GM10847 (cell line): Measurements from ENCODE around the gene COPB1.
A peak's percentile ranks its signal among the peaks of the same experiment; 100 is the strongest.

ENCODE experiments used
- POLR2A ChIP-seq: IDR thresholded peaks from 2 replicates; pipeline ENCODE4 v1.6.1; 2011; ENCODE audit not compliant: insufficient read length; ENCODE audit errors: extremely low read depth

Gene COPB1

DNA sequence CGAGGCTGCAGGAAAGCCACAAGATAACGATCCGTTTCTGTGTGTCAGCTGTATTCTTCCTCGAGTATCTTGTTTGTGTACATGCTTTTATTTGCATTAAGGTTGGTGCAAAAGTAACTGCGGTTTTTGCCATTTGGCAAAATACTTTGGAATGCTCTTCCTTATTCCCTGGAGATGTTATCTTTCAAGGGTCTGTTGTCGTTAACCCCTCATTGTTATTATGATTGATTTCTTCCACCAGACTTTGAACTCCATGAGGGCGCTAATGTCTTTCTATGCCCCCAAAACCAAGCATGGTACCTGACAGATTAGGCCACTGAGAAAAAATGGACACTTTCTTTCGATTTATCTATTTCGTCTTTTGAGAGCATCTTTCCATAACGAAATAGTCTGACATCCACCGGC, 21.1 kb upstream of the COPB1 start:
- no peak for TF ChIP-seq POLR2A

DNA sequence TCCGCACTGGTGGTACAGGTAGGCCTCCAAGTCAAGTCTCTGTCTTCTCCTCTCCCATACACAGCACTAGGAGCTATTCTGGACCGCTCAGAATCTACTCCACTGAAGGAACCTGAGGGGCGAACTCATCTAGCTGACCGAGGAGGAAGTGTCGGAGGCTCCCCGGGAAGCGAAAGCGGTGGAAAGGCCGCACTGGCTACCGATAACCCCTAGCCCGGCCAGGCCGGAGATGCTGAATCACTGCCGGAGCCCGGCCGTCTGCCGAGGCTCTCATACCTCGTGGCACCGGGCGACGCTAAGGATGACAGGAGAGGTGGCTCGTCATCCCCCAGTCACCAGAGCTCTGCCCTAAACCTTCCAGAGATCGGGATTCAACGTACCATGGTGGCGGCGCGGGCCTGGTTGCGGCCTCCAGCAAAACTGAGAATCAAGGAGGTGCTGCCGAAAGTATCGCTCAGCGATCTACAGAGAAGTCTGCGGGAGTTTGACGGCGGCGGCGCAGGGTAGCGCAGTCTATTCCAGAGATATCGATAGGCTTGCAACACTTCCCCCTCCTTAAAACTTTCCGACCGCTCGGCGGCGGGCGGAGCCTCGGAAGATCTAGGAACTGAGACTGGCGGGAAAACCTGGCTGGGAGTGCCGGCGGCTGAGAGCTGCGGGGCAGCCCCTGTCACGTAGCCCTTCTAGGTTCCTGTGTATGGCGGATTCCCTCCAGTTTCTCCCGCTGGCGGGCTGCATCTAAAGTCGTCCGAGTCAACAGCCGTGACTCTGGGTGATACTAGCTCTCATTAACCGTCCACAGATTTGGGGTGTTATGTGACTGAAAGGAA, 20.5 kb upstream of the COPB1 start, which contains the start of gene PSMA1:
PSMA1 (minus strand) TSS at position 470 of the 830 bp plus-strand sequence; CDS start at position 383, 87 bp downstream.
- TF ChIP-seq POLR2A: peak; percentile 64

DNA sequence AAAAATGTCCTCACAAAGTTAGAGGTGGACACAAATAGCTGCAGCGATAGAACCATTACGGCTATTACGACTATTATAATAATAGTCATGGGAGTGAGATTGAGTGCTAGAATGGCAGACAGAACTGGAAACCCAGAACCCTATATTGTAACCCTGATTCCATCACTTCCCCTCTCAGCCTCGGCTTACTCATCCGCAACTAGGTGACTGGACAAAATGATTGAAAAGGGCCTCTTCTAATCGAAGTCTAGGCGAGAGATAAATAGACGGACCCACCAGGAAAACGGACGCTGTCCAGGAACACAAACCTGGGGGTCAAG, 19.9 kb upstream of the COPB1 start:
- no peak for TF ChIP-seq POLR2A

DNA sequence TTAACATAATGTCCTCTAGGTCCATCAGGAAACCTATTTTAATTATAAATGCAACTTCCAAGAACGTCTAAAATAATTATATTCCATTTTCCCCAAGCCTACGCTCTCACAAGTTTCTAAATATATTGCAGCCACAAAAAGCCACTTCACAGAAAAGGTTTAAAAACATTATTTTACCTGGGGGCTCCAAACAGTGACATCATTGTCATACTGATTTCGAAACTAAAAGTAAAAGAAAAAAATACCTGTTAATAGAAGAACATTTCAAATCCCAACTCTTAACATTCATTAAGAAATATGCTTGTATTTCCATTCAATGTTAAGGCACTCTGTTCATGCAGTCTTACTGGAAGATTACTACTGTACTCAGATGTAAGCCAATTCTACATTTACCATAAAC, 19.2 kb upstream of the COPB1 start:
- TF ChIP-seq POLR2A: no peak

DNA sequence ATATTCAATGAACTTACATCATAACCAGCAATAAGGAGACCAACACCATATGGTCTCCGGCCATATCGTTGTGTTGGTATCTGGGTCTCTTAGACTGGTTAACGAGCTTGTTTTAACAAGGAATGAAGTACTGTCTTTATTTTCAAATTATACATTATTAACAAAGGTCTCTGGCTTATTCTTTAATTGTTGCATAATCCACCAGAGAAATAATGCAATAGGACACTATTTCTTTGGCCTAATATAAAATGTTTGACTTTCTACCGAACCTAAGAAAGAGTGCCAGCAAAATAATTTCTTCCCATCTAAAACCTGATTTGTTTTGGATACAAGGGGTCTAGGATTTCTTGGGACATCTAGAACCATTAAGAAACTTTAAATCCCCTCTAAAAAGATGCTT, 14.2 kb upstream of the COPB1 start:
- no peak for TF ChIP-seq POLR2A

DNA sequence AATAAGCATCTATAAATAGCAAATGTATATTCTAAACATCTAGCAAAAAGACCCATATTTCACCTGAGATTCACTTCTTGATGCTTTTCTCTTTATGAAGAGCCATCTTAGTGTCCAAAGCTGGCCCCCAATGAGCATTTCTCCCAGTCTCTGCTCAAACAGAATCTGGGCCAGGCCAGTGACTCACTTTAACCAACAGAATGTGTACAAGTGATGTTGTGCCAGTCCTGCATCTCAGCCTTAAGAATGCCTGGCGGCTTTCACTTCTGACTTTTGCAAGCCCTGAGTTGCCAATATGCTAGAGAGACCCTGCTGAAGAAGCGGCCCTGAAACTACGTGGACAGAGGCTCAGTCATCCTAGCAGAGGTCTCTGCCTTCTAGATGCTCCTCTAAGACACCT, 6.9 kb upstream of the COPB1 start:
- TF ChIP-seq POLR2A: no peak

DNA sequence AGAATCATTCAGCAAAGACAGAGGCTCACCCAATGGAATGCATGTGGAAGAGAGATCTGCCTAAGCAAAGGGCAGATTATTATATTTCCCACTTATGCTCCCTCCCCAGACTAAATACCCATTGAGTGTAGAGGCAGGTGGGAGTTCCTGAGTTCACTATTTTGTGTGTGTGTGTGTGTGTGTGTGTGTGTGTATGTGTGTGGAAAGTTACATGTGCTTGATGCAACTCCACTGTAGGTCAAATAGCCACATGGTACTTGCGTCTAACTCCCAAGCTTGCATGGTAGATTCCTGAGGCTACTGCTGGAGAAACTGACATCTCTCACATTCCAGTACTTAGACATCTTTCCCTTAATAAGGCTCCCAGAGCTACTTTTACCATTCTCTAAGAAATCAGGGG, 3.4 kb upstream of the COPB1 start:
- TF ChIP-seq POLR2A: no peak

DNA sequence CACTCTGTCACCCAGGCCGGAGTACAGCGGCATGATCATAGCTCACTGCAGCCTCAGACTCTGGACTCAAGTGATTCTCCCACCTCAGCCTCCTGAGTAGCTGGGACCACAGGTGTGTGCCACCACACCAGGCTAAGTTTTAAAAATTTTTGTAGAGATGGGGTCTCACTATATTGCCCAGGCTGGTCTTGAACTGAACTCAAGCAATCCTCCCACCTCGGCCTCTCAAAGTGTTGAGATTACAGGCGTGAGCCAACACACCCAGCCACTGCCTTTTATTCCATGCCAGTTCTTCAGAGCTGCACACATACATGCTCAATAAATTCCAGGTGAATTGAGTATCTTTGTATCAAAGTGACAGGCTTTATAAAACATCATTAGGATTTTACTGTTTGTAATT, 2.4 kb upstream of the COPB1 start:
- TF ChIP-seq POLR2A: no peak

DNA sequence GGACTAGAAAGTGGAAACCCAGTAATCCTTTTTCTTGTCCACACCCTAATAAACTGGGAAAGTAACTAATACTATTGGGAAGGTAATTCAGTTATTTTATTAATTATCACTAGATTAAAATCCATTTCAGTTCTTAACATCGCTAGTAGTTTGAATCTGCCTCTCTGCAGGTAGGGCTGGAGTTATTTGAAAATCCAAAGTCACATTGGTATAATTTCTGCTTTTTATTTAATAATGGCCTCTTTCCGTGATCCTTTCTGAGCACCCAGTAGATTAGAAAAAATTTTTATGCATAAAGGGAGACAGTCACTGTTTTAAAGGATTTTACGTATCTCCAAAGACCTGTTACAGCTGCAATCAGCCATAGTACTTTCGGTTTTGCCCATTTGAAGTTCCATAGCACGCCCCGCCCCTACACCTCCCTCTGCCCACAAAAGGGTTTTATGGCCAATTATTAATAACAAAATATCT, 605 bp upstream of the COPB1 start:
- no peak for TF ChIP-seq POLR2A

DNA sequence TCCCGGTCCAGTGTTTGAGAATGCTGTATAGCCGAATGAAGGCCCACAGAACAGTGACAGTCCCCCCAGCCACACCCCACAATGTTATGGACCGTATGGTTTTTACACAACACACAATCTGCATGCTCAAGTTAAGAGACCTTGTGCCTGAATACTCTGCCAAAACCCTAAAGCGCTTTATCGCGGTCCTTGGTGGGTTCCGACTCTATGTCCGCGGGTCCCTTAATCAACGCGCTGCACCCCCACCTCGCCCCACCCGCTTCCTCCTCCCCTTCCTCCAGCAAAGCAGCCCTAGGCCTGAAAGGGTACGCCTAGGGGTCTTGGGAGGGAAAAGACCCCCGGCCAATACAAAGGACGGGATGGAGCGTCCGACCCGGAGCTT, 442 bp downstream of the COPB1 start:
- no peak for TF ChIP-seq POLR2A

DNA sequence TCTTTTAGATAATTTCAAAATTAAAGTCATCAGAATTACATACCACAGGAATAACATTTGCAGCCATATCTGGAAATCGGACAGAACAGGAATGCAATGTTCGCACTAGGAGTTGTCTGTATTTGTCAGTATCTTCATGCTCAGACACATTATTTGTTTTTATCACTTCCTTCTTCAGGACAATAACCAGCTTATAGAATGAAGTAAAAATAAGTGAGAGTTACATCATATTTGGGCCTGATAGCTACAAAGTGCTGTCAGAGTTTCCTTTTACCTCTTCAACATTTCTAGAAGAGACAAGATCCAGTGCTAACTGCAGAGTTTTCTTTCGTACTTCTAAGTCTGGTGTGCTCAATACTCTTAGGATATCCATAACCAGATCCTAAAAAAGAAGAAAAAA, 18.9 kb downstream of the COPB1 start:
- no peak for TF ChIP-seq POLR2A

DNA sequence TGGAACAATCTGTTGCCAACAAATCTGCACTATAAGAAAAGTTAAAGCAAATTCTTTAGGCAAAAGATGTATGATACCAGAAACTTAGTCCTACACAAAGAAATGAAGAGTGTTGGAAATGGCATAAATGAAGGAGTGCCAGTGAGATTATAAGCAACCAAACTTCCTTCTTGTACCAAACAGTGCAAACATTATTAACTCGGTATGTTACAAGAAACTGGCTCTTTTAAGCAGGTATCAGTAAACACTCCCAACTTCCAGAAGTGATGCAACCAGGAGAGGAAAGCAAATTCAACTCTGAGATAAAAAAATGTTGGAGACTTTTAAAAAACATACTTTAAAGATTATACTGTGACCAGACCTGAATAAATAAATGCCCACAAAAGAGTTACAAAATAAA, 28.5 kb downstream of the COPB1 start:
- no peak for TF ChIP-seq POLR2A

DNA sequence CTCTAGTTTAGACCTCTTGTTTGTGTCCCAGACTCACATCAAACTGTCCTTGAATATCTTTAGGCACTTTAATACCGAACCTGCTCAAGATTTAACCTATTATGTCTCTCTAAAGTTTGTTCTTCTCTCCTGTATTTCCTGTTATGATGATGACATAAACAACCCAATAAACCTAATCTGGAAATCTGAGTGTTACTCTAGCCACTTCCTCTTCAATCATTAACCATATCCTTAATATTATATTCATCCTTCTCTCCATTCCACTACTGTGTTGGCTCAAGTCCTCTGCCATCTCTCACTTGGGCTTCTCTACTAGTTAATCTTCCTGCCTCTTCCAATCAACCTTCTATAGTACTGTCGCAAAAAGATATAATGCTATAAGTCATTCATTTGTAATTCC, 36.0 kb downstream of the COPB1 start:
- TF ChIP-seq POLR2A: no peak

DNA sequence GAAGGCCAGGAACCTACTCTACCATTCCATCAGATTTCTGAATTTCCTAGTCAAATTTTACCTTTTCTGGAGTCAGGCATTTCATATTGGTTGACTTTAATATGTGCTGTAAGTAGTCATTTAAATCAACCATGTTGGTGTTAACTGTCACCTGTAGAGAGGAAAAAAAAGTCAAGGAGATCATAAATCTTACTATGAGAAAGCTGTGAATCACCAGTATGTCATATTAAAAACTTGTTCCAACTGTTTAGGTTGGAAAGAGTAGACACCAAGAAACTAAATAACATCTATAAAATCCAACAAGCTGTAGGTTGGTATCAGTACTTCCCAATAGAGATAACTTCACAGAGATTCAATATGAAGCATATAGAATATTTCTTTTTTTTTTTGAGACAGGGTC, 39.5 kb downstream of the COPB1 start:
- TF ChIP-seq POLR2A: no peak

DNA sequence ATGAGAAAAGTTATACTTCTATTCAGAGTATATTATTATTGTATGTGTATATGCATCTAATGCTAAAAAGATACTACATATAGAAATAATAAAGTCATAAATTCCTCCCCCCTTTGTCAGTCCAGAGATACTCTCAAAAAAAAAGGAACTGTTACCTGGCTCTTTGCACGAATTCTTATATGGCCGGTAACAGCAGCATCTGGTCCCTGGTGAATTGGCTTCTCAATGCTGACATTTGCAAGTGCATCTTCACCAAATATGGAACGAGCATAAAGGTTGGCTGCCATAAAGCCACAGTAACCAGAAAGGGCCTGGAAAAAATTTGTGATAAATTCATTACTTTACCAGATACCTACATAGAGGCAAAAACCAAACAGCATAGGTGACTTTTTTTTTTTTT, 41.2 kb downstream of the COPB1 start:
- no peak for TF ChIP-seq POLR2A

DNA sequence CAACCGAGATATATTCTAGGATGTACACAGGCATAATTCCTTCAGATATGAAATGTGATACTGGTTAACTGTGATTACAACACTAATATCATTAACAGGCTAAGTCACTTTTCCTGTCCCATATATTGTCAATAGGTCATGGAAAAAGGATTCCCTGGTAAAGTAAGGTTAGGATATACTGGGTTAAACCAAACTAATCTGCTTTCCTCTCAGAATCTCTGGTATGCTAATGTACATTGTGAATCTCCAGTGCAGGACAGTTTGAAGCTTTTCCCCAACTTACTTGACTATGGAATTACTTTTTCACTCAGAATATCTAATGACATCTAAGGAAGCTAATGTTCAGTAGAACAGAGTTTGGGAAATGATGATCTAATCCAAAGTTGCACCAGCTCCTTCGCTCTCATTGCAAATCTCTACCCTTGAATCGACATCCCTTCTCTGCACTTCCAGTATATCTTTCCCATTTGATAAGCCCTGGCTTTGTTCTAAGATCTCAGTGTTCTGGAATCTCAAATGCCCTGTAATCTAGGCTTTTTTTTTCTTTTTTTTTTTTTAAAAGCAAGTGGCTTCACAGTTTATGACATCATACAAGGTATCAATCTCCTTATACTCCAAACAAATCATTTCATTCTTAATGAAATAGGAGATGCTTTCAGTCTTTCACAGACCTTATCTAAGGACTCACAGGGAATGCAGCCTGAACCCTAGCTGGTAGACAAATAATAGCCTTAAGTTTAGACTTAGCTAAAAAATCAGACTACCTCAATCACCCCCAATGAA, 43.8 kb downstream of the COPB1 start:
- TF ChIP-seq POLR2A: no peak
